Chondrocyte (in vitro differentiated cells): ENCODE results near the gene CTBP1. TPM values are rescaled to one million over a fixed set of nuclear protein-coding genes. Genes with fewer than 3 reads are reported as not detected.

Experiments
- DNase-seq: peaks from one replicate; pipeline ENCODE4 v3.0.0; 2021; ENCODE audit warnings: mixed read lengths, low spot score
- H3K27ac Mint-ChIP-seq: one replicate; pipeline ENCODE4 v1.8.0; 2021; ENCODE audit warnings: mild to moderate bottlenecking, moderate library complexity, mixed read lengths; ENCODE audit not compliant: unreplicated experiment
- H3K27me3 Mint-ChIP-seq: 2 replicates; pipeline ENCODE4 v1.8.0; 2021; ENCODE audit warnings: low read depth, mixed read lengths
- H3K36me3 Mint-ChIP-seq: 2 replicates; pipeline ENCODE4 v1.8.0; 2021; ENCODE audit warnings: low read depth, mixed read lengths
- H3K4me1 Mint-ChIP-seq: 2 replicates; pipeline ENCODE4 v1.8.0; 2021; ENCODE audit warnings: low read depth, mild to moderate bottlenecking, mixed read lengths
- H3K4me3 Mint-ChIP-seq: one replicate; pipeline ENCODE4 v1.8.0; 2021; ENCODE audit warnings: mild to moderate bottlenecking, moderate library complexity, mixed read lengths; ENCODE audit not compliant: unreplicated experiment
- H3K9me3 Mint-ChIP-seq: 2 replicates; pipeline ENCODE4 v1.8.0; 2021; ENCODE audit warnings: low read depth, mixed read lengths
- CTCF ChIP-seq: fragments of 200-600 bp; sonication (generic); IDR thresholded peaks from 2 replicates; pipeline ENCODE4 v1.5.0; 2021; ENCODE audit warnings: antibody characterized with exemption, mild to moderate bottlenecking, moderate library complexity
- total RNA-seq: library from RNA; stranded (reverse); gene quantifications from 3 replicates; pipeline ENCODE4 v1.2.1, GENCODE V29; 2021

Gene CTBP1
- total RNA-seq, 1 donor from 2014 or later = 151 TPM

DNA sequence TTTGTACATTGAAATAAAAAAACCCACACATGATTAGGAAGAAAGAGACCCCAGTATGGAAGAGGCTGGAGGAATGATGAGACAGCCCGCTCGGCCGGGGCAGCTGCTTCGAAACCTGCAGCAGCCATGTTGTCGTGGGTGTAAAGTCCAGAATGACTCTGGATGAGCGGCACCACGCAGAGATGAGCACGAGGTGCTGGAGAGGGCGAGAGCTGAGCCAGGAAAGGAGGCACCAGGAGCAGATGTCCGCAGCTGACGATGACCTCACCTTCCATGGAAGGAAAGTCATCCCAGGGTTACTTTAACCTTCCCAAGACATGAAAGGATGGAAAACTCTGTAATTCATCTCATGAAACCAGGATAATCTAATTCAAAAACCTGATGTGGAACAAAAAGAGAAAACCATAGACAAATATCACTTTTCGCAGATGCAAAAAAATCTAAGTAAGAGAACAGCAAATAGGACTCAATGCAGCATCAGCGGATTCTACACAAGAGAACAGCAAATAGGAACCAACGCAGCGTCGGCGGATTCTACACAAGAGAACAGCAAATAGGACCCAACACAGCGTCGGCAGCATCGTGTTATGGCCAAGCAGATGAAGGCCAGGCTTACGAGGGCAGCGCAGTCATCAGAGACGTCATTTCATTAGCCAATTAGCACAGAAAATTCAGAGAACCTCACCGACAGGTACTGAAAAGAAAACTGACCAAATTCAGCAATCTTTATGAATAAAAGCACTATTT is 50.7 kb downstream of the CTBP1 start:
- Mint-ChIP-seq H3K27ac (peak overlapping the region; percentile 74), H3K4me1 (peaks cover 42% of the 10 kb centered on the region), H3K27me3 (no peaks in the 10 kb centered on the region), H3K4me3 (no peak overlapping the region), H3K9me3 (no peaks in the 10 kb centered on the region), H3K36me3 (no peaks in the 10 kb centered on the region)
- TF ChIP-seq CTCF = no peak
- DNase-seq = peak; percentile 38

DNA sequence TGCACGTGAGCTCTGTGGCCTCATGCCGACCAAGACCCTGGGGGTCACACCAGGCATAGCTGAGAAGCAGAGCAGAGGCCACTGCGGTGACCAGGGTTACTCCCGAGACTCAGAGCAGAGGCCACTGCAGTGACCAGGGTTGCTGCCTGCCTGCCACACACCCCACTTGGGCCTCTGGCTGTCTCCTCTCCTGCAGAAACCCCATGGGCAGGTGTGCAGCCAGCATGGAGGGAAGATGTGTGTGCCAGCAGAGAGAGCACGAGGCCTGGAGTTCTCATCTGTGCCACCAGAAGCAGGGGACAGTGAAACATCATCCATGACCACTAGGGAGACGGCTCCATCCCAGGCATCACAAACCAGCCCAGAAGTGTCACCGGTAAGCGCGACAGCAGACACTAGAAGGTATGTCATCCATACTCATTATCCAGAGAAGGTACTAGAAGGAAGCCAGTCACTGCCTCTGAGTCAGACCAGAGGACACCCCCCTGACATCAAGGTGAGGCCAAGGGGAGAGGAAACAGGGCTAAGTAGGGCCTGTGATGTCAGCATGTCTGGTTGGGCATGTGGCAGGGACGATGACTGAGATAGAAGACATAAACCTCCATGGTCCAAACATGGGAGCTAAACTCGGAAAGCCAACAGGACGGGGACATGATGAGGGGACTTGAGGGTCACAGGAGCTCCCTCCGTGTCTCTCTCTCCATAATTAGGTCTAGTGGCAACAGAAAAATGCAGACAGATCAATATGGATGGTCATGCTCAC is 52.3 kb downstream of the CTBP1 start:
- no peaks in the 10 kb centered on the region for H3K27me3 Mint-ChIP-seq
- TF ChIP-seq CTCF = no peak
- no peak overlapping the region for H3K27ac Mint-ChIP-seq
- peaks cover 51% of the 10 kb centered on the region for H3K4me1 Mint-ChIP-seq
- DNase-seq = peak; percentile 84
- H3K9me3 Mint-ChIP-seq = no peaks in the 10 kb centered on the region
- H3K4me3 Mint-ChIP-seq = no peak overlapping the region
- H3K36me3 Mint-ChIP-seq = no peaks in the 10 kb centered on the region

GRCh38 chr4:1195891-1196401 is 53.0 kb downstream of the CTBP1 start:
- DNase-seq = peak; percentile 43
- no peak for TF ChIP-seq CTCF
- H3K4me3 Mint-ChIP-seq = no peak overlapping the region
- peaks cover 52% of the 10 kb centered on the region for H3K4me1 Mint-ChIP-seq
- peaks cover 4% of the 10 kb centered on the region for H3K9me3 Mint-ChIP-seq
- H3K27ac Mint-ChIP-seq = no peak overlapping the region
- no peaks in the 10 kb centered on the region for H3K27me3 Mint-ChIP-seq
- H3K36me3 Mint-ChIP-seq = no peaks in the 10 kb centered on the region

GRCh38 chr4:1195109-1195671 is 53.7 kb downstream of the CTBP1 start:
- peaks cover 53% of the 10 kb centered on the region for H3K4me1 Mint-ChIP-seq
- TF ChIP-seq CTCF = no peak
- H3K9me3 Mint-ChIP-seq = peaks cover 4% of the 10 kb centered on the region
- no peaks in the 10 kb centered on the region for H3K36me3 Mint-ChIP-seq
- DNase-seq = peak; percentile 91
- no peak overlapping the region for H3K27ac Mint-ChIP-seq
- H3K27me3 Mint-ChIP-seq = no peaks in the 10 kb centered on the region
- no peak overlapping the region for H3K4me3 Mint-ChIP-seq
